ENCODE measurements around the gene CDKN2B.

DNA sequence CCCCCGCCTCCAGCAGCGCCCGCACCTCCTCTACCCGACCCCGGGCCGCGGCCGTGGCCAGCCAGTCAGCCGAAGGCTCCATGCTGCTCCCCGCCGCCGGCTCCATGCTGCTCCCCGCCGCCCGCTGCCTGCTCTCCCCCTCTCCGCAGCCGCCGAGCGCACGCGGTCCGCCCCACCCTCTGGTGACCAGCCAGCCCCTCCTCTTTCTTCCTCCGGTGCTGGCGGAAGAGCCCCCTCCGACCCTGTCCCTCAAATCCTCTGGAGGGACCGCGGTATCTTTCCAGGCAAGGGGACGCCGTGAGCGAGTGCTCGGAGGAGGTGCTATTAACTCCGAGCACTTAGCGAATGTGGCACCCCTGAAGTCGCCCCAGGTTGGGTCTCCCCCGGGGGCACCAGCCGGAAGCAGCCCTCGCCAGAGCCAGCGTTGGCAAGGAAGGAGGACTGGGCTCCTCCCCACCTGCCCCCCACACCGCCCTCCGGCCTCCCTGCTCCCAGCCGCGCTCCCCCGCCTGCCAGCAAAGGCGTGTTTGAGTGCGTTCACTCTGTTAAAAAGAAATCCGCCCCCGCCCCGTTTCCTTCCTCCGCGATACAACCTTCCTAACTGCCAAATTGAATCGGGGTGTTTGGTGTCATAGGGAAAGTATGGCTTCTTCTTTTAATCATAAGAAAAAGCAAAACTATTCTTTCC lies 34.2 kb downstream of the CDKN2B start:
- TF ChIP-seq CTCF (IDR thresholded peaks at IDR 0.05) (no peak), POLR2AphosphoS5 (IDR thresholded peaks at IDR 0.05) (no peak), POLR2A (IDR thresholded peaks at IDR 0.05) (no peak), EP300 (IDR thresholded peaks at IDR 0.05) (no peak)

Measured in upper lobe of left lung (tissue), 4 donors.